OCI-LY7 (cell line): ENCODE data around the gene FZD7. TPM values are rescaled to one million over a fixed set of nuclear protein-coding genes. Genes with fewer than 3 reads are reported as not detected.

ENCODE experiments used
- BruUV-seq: library from RNA; stranded (reverse); fragments of 400-500 nt; replicated peaks from 2 replicates; lab custom pipeline; 2021; lab: Mats Ljungman, UMichigan
- CTCF ChIA-PET: fragments of 300-600 bp; sonication (Branson Sonifier 250); formaldehyde crosslinking; loops from one replicate; lab custom pipeline; 2022; ENCODE audit warnings: antibody characterized with exemption; ENCODE audit not compliant: unreplicated experiment; lab: Charles Lee
- POLR2A ChIA-PET: fragments of 300-600 bp; sonication (Branson Sonifier 250); formaldehyde crosslinking; loops from one replicate; lab custom pipeline; 2022; ENCODE audit warnings: antibody characterized with exemption; lab: Charles Lee
- DNase-seq: peaks from one replicate; pipeline ENCODE4 v3.0.0-alpha.2; 2015; ENCODE audit warnings: low spot score
- H2AFZ ChIP-seq: fragments of 200-600 bp; sonication (generic), shearing (Covaris generic); 2 replicates; pipeline ENCODE4 v1.6.1; 2014; ENCODE audit warnings: mild to moderate bottlenecking, antibody characterized with exemption, low read length, moderate library complexity
- H3K27ac ChIP-seq: fragments of 200-600 bp; sonication (generic); 2 replicates; pipeline ENCODE4 v1.5.1; 2014; ENCODE audit warnings: mixed run types, low read depth, mild to moderate bottlenecking, moderate library complexity, low read length, inconsistent platforms; ENCODE audit not compliant: poor library complexity, severe bottlenecking
- H3K36me3 ChIP-seq: fragments of 200-600 bp; sonication (generic); 2 replicates; pipeline ENCODE4 v1.6.1; 2014; ENCODE audit warnings: mild to moderate bottlenecking, antibody characterized with exemption, low read length, moderate library complexity, mixed read lengths; ENCODE audit not compliant: insufficient read depth
- H3K4me1 ChIP-seq: fragments of 200-600 bp; sonication (generic); 2 replicates; pipeline ENCODE4 v1.5.1; 2014; ENCODE audit warnings: mild to moderate bottlenecking, low read length; ENCODE audit not compliant: insufficient read depth, poor library complexity, severe bottlenecking
- H3K4me2 ChIP-seq: fragments of 200-600 bp; sonication (generic); 2 replicates; pipeline ENCODE4 v1.6.1; 2014; ENCODE audit warnings: mild to moderate bottlenecking, low read length
- H3K4me3 ChIP-seq: fragments of 200-600 bp; sonication (generic); 2 replicates; pipeline ENCODE4 v1.5.1; 2014; ENCODE audit warnings: mild to moderate bottlenecking, low read depth, low read length; ENCODE audit not compliant: poor library complexity, severe bottlenecking
- H3K79me2 ChIP-seq: fragments of 200-600 bp; sonication (generic); 2 replicates; pipeline ENCODE4 v1.6.1; 2016; ENCODE audit warnings: low read depth, mild to moderate bottlenecking, low read length, moderate library complexity, mixed read lengths; ENCODE audit not compliant: insufficient read depth
- H3K9me2 ChIP-seq: fragments of 200-600 bp; sonication (generic); 2 replicates; pipeline ENCODE4 v1.6.1; 2016; ENCODE audit warnings: mild to moderate bottlenecking, low read length, mixed read lengths; ENCODE audit not compliant: insufficient read depth
- H3K9me3 ChIP-seq: fragments of 200-600 bp; sonication (generic); 2 replicates; pipeline ENCODE4 v1.6.1; 2014; ENCODE audit warnings: mild to moderate bottlenecking, mixed run types, low read length, mixed read lengths
- H4K20me1 ChIP-seq: fragments of 200-600 bp; sonication (generic); 2 replicates; pipeline ENCODE4 v1.6.1; 2014; ENCODE audit warnings: mild to moderate bottlenecking, antibody characterized with exemption, low read length, moderate library complexity, mixed read lengths; ENCODE audit not compliant: insufficient read depth
- CTCF ChIP-seq: fragments of 200-600 bp; sonication (generic); conservative IDR thresholded peaks from 2 replicates; pipeline ENCODE4 v1.5.1; 2014; ENCODE audit warnings: mild to moderate bottlenecking, antibody characterized with exemption, low read length, moderate library complexity, mixed read lengths
- EZH2phosphoT487 ChIP-seq: fragments of 200-600 bp; sonication (generic); IDR thresholded peaks from 2 replicates; pipeline ENCODE4 v1.6.1; 2018; ENCODE audit warnings: low read depth, borderline replicate concordance, mild to moderate bottlenecking, mixed run types, antibody characterized with exemption, low read length, moderate library complexity, mixed read lengths
- intact Hi-C: fragments of 100-400 bp; cut with micrococcal nuclease; formaldehyde crosslinking; loops from one replicate; pipeline ENCODE4 v1.10.0; 2022; ENCODE audit not compliant: unreplicated experiment
- total RNA-seq, 2 experiments: library from RNA; depleted of rRNA in 1 of 2; stranded (reverse); fragments of >200 nt in 1 of 2; shearing (Covaris generic) in 1 of 2; gene quantifications; 2 replicates each; pipeline ENCODE4 v1.2.3, GENCODE V29; 2014 to 2022

FZD7 gene
- total RNA-seq, 2 experiments from 2014 or later: 1.2 to 1.7 TPM

GRCh38 chr2:202049840-202050239, 16.2 kb downstream of the FZD7 start:
- no peak for DNase-seq
- ChIA-PET POLR2A (interaction anchor here (0.7 kb wide), 1 partner anchor 93 kb away, joined by 3 read pairs; no protein-coding TSS in a partner anchor), CTCF (no interaction called here)
- TF ChIP-seq EZH2phosphoT487: no peak
- TF ChIP-seq CTCF: no peak
- BruUV-seq: no TSS peak
- intact Hi-C loops: loop anchor here (10.0 kb wide), 1 partner anchor 85 kb away; no protein-coding TSS in a partner anchor
- Histone ChIP-seq H3K79me2 (no peaks in the 10 kb centered on the region), H3K9me2 (no peaks in the 10 kb centered on the region), H3K4me3 (no peak overlapping the region), H3K36me3 (no peaks in the 10 kb centered on the region), H4K20me1 (no peaks in the 10 kb centered on the region), H3K9me3 (no peaks in the 10 kb centered on the region), H3K4me1 (no peaks in the 10 kb centered on the region), H3K4me2 (no peak overlapping the region), H3K27ac (no peak overlapping the region), H2AFZ (no peak overlapping the region)

GRCh38 chr2:202050652-202051051, 17.0 kb downstream of the FZD7 start:
- POLR2A ChIA-PET: interaction anchor here (0.6 kb wide), 1 partner anchor 133 kb away, joined by 3 read pairs; no protein-coding TSS in a partner anchor
- no peaks in the 10 kb centered on the region for H4K20me1 ChIP-seq
- H3K27ac ChIP-seq: no peak overlapping the region

More at GRCh38 chr2:202050652-202051051, 17.0 kb downstream of the FZD7 start:
- no peaks in the 10 kb centered on the region for H3K36me3 ChIP-seq
- no peak overlapping the region for H3K4me2 ChIP-seq
- H3K4me1 ChIP-seq: no peaks in the 10 kb centered on the region
- no peak for DNase-seq
- H3K9me3 ChIP-seq: no peaks in the 10 kb centered on the region
- intact Hi-C loops: loop anchor here (10.0 kb wide), 1 partner anchor 86 kb away; no protein-coding TSS in a partner anchor
- BruUV-seq: no TSS peak
- no peaks in the 10 kb centered on the region for H3K9me2 ChIP-seq
- no peak overlapping the region for H3K4me3 ChIP-seq
- CTCF ChIA-PET: no interaction called here
- TF ChIP-seq EZH2phosphoT487 (no peak), CTCF (no peak)
- H3K79me2 ChIP-seq: no peaks in the 10 kb centered on the region
- H2AFZ ChIP-seq: no peak overlapping the region
